ENCODE data around the gene PARVA. TPM values are rescaled to one million over a fixed set of nuclear protein-coding genes. Genes with fewer than 3 reads are reported as not detected.

Gene PARVA
- total RNA-seq, 2 experiments from 2014 or later = 0.11 to 0.14 TPM

GRCh38 chr11:12376259-12377081 lies 901 bp upstream of the PARVA start:
- POLR2A ChIA-PET = interaction anchor here (0.6 kb wide), 1 partner anchor 10 kb away, joined by 3 read pairs; no protein-coding TSS in a partner anchor
- intact Hi-C loops (cut with DNase I, micrococcal nuclease) = no loop called here

GRCh38 chr11:12377824-12378593 lies 638 bp downstream of the PARVA start:
- peaks cover 3% of the 10 kb centered on the region for H3K36me3 Mint-ChIP-seq (ENCODE audit: low read depth)
- ChIA-PET POLR2A (no interaction called here), CTCF (interaction anchor here (1.7 kb wide), 1 partner anchor 11 kb away, joined by 5 read pairs; no protein-coding TSS in a partner anchor)
- peak overlapping the region; percentile 62 for H3K4me3 Mint-ChIP-seq
- H3K9me3 Mint-ChIP-seq (ENCODE audit: low read depth) = no peaks in the 10 kb centered on the region
- ATAC-seq = peak; percentile 55
- peak overlapping the region; percentile 44 for H3K27ac Mint-ChIP-seq
- intact Hi-C loops (cut with DNase I, micrococcal nuclease) = no loop called here
- H3K27me3 Mint-ChIP-seq = peaks cover 26% of the 10 kb centered on the region
- peak; percentile 14 for DNase-seq
- peaks cover 8% of the 10 kb centered on the region for H3K4me1 Mint-ChIP-seq

More at GRCh38 chr11:12376259-12377081, 901 bp upstream of the PARVA start:
- Mint-ChIP-seq H3K27ac (no peak overlapping the region), H3K36me3 (ENCODE audit: low read depth) (peaks cover 3% of the 10 kb centered on the region), H3K4me1 (peaks cover 8% of the 10 kb centered on the region), H3K4me3 (peak overlapping the region; percentile 40), H3K27me3 (peaks cover 25% of the 10 kb centered on the region), H3K9me3 (ENCODE audit: low read depth) (no peaks in the 10 kb centered on the region)
- CTCF ChIA-PET = interaction anchor here (0.7 to 1.7 kb wide), 5 partner anchors 10 to 511 kb away, joined by 3 to 5 read pairs (median 3); no protein-coding TSS in a partner anchor
- peak; percentile 53 for ATAC-seq
- DNase-seq = no peak

DNA sequence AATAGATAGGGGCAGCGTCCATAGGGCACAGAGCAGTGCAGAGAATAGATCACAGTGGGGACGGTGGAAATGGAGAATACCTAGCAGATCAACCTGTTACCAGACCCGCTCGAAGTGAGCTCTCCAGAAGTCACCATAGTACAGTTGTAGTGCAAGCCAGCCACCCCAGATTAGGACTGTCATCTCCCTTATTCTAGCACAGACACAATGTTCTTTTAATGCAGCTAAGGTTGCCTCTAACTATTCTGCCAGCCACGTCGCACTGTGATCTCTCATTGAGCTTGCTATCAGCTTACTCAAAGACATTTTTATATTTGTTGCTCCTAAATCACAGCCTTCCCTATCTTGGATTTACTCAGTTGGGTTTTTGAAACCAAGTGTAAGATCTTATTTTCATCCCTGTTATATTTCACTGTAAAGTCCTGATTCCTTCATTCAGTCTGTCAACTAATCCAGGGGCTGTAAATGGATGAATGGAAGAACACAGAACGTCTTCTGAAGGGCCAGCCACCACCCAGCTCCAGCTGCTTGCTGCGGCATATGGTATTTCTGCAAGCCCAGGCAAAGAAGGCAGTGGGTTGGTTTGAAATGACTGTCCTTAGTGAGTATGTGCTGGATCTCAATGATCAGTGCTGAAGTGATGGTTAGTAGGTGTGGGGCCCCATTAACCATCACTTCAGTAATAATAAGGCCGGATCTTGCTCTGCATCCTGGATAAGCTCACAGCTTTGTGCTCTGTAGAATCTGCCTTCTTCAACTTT lies 3.4 kb downstream of the PARVA start:
- H3K36me3 Mint-ChIP-seq (ENCODE audit: low read depth) = peaks cover 3% of the 10 kb centered on the region
- ChIA-PET CTCF (interaction anchor here (0.6 kb wide), 1 partner anchor 74 kb away, joined by 3 read pairs; no protein-coding TSS in a partner anchor), POLR2A (no interaction called here)
- ATAC-seq (no peak), DNase-seq (no peak)
- no peak overlapping the region for H3K4me3 Mint-ChIP-seq
- H3K4me1 Mint-ChIP-seq = peaks cover 8% of the 10 kb centered on the region
- H3K27ac Mint-ChIP-seq = no peak overlapping the region
- H3K9me3 Mint-ChIP-seq (ENCODE audit: low read depth) = no peaks in the 10 kb centered on the region
- H3K27me3 Mint-ChIP-seq = peaks cover 22% of the 10 kb centered on the region
- intact Hi-C loops (cut with DNase I, micrococcal nuclease) = no loop called here

GRCh38 chr11:12381875-12382274 lies 4.5 kb downstream of the PARVA start:
- DNase-seq (no peak), ATAC-seq (no peak)
- Mint-ChIP-seq H3K4me3 (no peak overlapping the region), H3K9me3 (ENCODE audit: low read depth) (no peaks in the 10 kb centered on the region), H3K36me3 (ENCODE audit: low read depth) (peaks cover 3% of the 10 kb centered on the region), H3K27ac (no peak overlapping the region), H3K27me3 (peaks cover 16% of the 10 kb centered on the region), H3K4me1 (peaks cover 5% of the 10 kb centered on the region)
- CTCF ChIA-PET = no interaction called here
- POLR2A ChIA-PET = no interaction called here
- intact Hi-C loops (cut with DNase I, micrococcal nuclease) = no loop called here

GRCh38 chr11:12382451-12382850 lies 5.1 kb downstream of the PARVA start:
- ChIA-PET POLR2A (no interaction called here), CTCF (interaction anchor here (1.2 kb wide), 1 partner anchor 51 kb away, joined by 3 read pairs; no protein-coding TSS in a partner anchor)
- intact Hi-C loops (cut with DNase I, micrococcal nuclease) = no loop called here
- H3K4me1 Mint-ChIP-seq = peaks cover 3% of the 10 kb centered on the region
- no peak overlapping the region for H3K4me3 Mint-ChIP-seq
- no peaks in the 10 kb centered on the region for H3K9me3 Mint-ChIP-seq (ENCODE audit: low read depth)
- peaks cover 13% of the 10 kb centered on the region for H3K27me3 Mint-ChIP-seq
- ATAC-seq = no peak
- DNase-seq = no peak
- peaks cover 3% of the 10 kb centered on the region for H3K36me3 Mint-ChIP-seq (ENCODE audit: low read depth)
- H3K27ac Mint-ChIP-seq = no peak overlapping the region

DNA sequence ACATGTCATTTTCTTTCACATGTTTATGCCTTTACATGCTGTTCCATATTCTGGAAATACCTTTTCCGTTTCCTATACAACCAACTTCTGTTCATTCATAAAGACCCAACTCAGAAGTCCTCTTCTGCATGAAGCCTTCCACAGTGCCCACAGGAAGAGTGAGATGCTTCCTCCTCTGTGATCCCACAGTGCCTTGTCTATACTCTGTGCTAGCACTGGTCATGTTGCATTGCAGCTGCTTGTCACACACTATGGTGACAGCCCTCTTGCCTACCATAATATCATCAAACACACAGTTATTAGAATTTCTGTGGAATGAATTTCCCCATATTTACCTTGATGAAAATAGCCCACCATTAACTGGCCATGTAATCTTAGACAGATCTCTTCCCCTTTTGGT lies 8.9 kb downstream of the PARVA start:
- Mint-ChIP-seq H3K27me3 (peaks cover 2% of the 10 kb centered on the region), H3K4me3 (no peak overlapping the region), H3K36me3 (ENCODE audit: low read depth) (no peaks in the 10 kb centered on the region), H3K9me3 (ENCODE audit: low read depth) (no peaks in the 10 kb centered on the region), H3K27ac (no peak overlapping the region), H3K4me1 (no peaks in the 10 kb centered on the region)
- ATAC-seq = no peak
- ChIA-PET CTCF (interaction anchor here (0.8 kb wide), 1 partner anchor 55 kb away, joined by 3 read pairs; no protein-coding TSS in a partner anchor), POLR2A (no interaction called here)
- intact Hi-C loops (cut with DNase I, micrococcal nuclease) = no loop called here
- DNase-seq = no peak

DNA sequence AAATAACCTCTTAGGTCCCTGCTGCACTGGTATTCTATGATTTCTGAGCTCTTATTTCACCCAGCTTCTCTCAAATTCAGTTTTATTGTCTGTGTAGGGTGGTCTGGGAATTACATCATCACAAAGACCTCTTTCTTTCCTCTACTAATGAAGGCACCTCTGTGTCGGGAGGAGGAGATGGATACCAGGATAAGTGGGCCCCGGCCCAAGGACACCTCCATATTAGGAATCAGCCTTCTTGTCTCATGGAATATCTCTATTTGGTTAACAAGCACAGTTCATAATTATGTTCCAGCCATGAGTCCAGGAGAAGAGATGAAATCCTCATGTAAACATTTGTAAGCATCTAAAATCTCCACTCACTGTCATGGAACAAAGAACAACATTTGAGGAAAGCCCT lies 9.4 kb downstream of the PARVA start:
- ATAC-seq (no peak), DNase-seq (no peak)
- peaks cover 1% of the 10 kb centered on the region for H3K27me3 Mint-ChIP-seq
- intact Hi-C loops (cut with DNase I, micrococcal nuclease) = no loop called here
- no peaks in the 10 kb centered on the region for H3K36me3 Mint-ChIP-seq (ENCODE audit: low read depth)
- H3K27ac Mint-ChIP-seq = no peak overlapping the region
- no peaks in the 10 kb centered on the region for H3K9me3 Mint-ChIP-seq (ENCODE audit: low read depth)
- no peak overlapping the region for H3K4me3 Mint-ChIP-seq
- H3K4me1 Mint-ChIP-seq = no peaks in the 10 kb centered on the region
- CTCF ChIA-PET = interaction anchor here (0.8 kb wide), 1 partner anchor 56 kb away, joined by 3 read pairs; no protein-coding TSS in a partner anchor
- POLR2A ChIA-PET = no interaction called here

GRCh38 chr11:12388173-12388572 lies 10.8 kb downstream of the PARVA start:
- intact Hi-C loops (cut with DNase I, micrococcal nuclease) = no loop called here
- no peak for DNase-seq
- H3K27me3 Mint-ChIP-seq = no peaks in the 10 kb centered on the region
- ChIA-PET CTCF (interaction anchor here (0.6 to 1.6 kb wide), 4 partner anchors 23 to 500 kb away, joined by 3 to 4 read pairs (median 3); no protein-coding TSS in a partner anchor), POLR2A (no interaction called here)
- no peak for ATAC-seq
- no peaks in the 10 kb centered on the region for H3K9me3 Mint-ChIP-seq (ENCODE audit: low read depth)
- no peak overlapping the region for H3K27ac Mint-ChIP-seq
- H3K4me3 Mint-ChIP-seq = no peak overlapping the region
- no peaks in the 10 kb centered on the region for H3K4me1 Mint-ChIP-seq
- no peaks in the 10 kb centered on the region for H3K36me3 Mint-ChIP-seq (ENCODE audit: low read depth)

DNA sequence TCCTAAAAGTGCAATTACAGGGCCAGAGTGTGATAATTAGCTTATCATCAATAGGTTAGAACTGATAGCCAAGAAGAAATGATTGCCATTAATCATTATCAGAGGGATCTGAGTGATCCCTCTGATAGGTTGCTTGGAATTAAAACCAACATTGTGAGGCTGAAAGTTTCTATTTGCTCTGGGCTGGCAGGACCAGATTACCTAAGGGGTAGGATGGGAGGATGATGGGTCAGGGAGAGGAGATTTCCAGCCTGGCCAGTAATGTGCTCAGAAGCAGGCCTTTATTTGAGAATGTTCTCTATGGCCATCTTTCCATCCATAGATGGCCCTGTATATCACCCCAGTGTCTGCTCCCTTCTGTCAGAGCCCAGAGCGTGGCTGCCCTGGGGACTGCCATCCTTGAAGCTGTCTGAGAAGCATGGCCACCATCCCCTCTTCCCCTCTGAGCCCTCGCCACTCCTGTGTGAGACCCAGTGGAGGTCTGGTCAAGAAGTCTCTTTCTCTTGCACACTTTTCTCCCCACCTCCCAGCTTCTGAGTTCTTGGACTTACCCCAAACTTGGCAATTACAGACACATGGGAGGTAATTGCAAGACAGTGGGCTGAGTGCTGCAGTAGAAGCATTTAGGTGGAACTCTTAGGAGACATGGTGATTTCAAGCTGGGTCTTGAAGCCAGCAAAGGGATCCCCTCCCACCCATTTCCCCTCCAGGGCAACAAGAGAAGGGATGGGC lies 11.7 kb downstream of the PARVA start:
- H3K4me1 Mint-ChIP-seq = no peaks in the 10 kb centered on the region
- ATAC-seq = no peak
- no peak for DNase-seq
- intact Hi-C loops (cut with DNase I, micrococcal nuclease) = no loop called here
- no peaks in the 10 kb centered on the region for H3K9me3 Mint-ChIP-seq (ENCODE audit: low read depth)
- no peak overlapping the region for H3K27ac Mint-ChIP-seq
- no peak overlapping the region for H3K4me3 Mint-ChIP-seq
- H3K36me3 Mint-ChIP-seq (ENCODE audit: low read depth) = no peaks in the 10 kb centered on the region
- ChIA-PET POLR2A (no interaction called here), CTCF (interaction anchor here (0.6 to 1.6 kb wide), 3 partner anchors 23 to 235 kb away, joined by 3 to 4 read pairs (median 3); no protein-coding TSS in a partner anchor)
- H3K27me3 Mint-ChIP-seq = no peaks in the 10 kb centered on the region

DNA sequence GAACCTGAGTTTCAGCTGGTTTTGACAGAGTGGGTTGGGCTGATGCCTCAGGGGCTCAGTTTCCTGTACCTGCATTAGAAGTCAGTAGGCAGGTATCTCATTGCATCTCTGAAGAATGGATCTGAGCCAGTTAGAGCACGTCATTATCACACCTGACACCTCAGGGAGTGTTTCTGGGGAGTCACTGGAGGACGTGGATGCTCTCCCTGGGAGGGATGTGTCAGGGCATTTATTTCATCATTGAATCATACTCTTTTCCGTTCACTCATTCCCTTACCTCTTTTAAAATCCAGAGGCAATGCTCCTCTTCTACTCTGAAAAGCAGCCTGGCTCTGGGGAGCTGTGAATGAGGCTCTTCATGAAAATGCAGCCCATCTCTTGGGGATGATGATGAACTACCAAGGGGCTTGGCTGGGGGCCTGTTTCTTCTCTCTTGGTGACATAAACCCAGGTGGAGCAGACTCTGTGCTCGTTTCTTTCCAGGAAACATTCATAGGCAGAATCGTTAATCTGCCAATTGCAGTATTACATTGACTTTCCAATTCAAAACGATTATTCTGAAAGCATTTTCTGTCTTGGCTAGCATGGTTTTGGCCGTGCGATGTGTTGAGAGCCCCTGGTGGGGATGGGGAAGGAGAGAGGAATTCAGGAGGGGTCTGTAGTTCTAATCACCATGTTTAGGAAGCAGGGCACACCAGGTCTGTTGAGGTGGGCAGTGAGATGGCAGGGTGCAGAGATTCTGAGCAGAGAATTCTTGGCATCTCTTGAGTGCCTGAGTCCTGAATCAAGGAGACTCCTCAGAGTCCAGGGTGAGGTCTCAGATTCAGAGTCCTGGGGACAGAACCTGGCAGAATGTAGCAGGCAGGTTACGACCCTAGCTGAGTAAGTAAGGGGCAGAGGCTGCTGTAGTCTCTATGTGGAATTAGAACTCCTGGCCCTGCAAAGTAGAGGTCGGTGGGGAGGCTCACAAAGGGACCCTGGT lies 12.6 kb downstream of the PARVA start:
- intact Hi-C loops (cut with DNase I, micrococcal nuclease) = no loop called here
- no peak for DNase-seq
- Mint-ChIP-seq H3K27me3 (no peaks in the 10 kb centered on the region), H3K36me3 (ENCODE audit: low read depth) (no peaks in the 10 kb centered on the region), H3K27ac (no peak overlapping the region), H3K9me3 (ENCODE audit: low read depth) (no peaks in the 10 kb centered on the region), H3K4me1 (no peaks in the 10 kb centered on the region), H3K4me3 (no peak overlapping the region)
- no peak for ATAC-seq
- ChIA-PET CTCF (interaction anchor here (0.7 kb wide), 1 partner anchor 234 kb away, joined by 4 read pairs; no protein-coding TSS in a partner anchor), POLR2A (no interaction called here)

Data from activated CD4-positive, alpha-beta T cell treated with anti-CD3 and anti-CD28 coated beads for 36 hours (primary cell).